K562 (cell line): Measurements from ENCODE around the gene TTC9C. TPM values are rescaled to one million over a fixed set of nuclear protein-coding genes. Genes with fewer than 3 reads are reported as not detected.

Source experiments
- ARID3B ChIP-seq: fragments of 250-450 bp; sonication (Bioruptor Pico); IDR thresholded peaks from 2 replicates; pipeline ENCODE4 v1.4.0; 2020; ENCODE audit warnings: borderline replicate concordance
- ATF2 ChIP-seq: sonication (generic); formaldehyde crosslinking; IDR thresholded peaks from 2 replicates; pipeline ENCODE4 v1.8.1; 2022; ENCODE audit warnings: missing genetic modification reagents
- E2F6 ChIP-seq, 2 experiments: IDR thresholded peaks; 2 replicates each; pipeline ENCODE4 v1.6.1; 2011; ENCODE audit warnings: borderline replicate concordance in 1 of 2, control low read depth in 1 of 2, low read depth in 1 of 2, low read length in 1 of 2, mild to moderate bottlenecking in 1 of 2, mixed read lengths in 1 of 2, moderate library complexity in 1 of 2; ENCODE audit not compliant: insufficient read depth in 1 of 2, insufficient read length in 1 of 2, poor library complexity in 1 of 2, severe bottlenecking in 1 of 2; ENCODE audit errors: extremely low read depth in 1 of 2
- EHMT2 ChIP-seq: fragments of 450-650 bp; IDR thresholded peaks from 2 replicates; pipeline ENCODE4 v1.6.1; 2018; ENCODE audit warnings: antibody characterized with exemption
- KDM5B ChIP-seq: fragments of 200-600 bp; sonication (generic); IDR thresholded peaks from 2 replicates; pipeline ENCODE4 v1.6.1; 2012; ENCODE audit warnings: low read depth, mild to moderate bottlenecking, moderate library complexity, low read length, control low read depth, inconsistent platforms; ENCODE audit not compliant: insufficient replicate concordance
- MCM2 ChIP-seq: fragments of 450-650 bp; IDR thresholded peaks from 2 replicates; pipeline ENCODE4 v1.6.1; 2017; ENCODE audit warnings: low read depth, mild to moderate bottlenecking
- NFE2L1 ChIP-seq: fragments of 450-650 bp; IDR thresholded peaks from 2 replicates; pipeline ENCODE4 v1.6.1; 2016; ENCODE audit warnings: missing genetic modification characterization, low read depth, mild to moderate bottlenecking, missing compliant biosample characterization, moderate library complexity, borderline replicate concordance
- SIX5 ChIP-seq, 2 experiments: IDR thresholded peaks; 2 replicates each; pipeline ENCODE4 v1.6.1; 2011; ENCODE audit warnings: low read length in 2 of 2, borderline replicate concordance in 1 of 2, low read depth in 1 of 2, mild to moderate bottlenecking in 1 of 2, moderate library complexity in 1 of 2; ENCODE audit not compliant: insufficient read depth in 1 of 2
- SUPT5H ChIP-seq: fragments of 450-650 bp; IDR thresholded peaks from 2 replicates; pipeline ENCODE4 v1.6.1; 2016
- U2AF1 ChIP-seq: fragments of 200-400 bp; formaldehyde crosslinking; optimal IDR thresholded peaks from 2 replicates; pipeline ENCODE3; 2017; ENCODE audit warnings: mild to moderate bottlenecking, low read depth, low read length, moderate library complexity
- ZBED1 ChIP-seq: IDR thresholded peaks from 2 replicates; pipeline ENCODE4 v1.6.1; 2014
- ZNF644 ChIP-seq: fragments of 200-800 bp; sonication (Bioruptor generic); IDR thresholded peaks from 2 replicates; pipeline ENCODE4 v1.6.1; 2016; ENCODE audit warnings: low read depth, missing genetic modification characterization, missing compliant biosample characterization
- polyA plus RNA-seq, 8 experiments: library from polyadenylated mRNA; depleted of rRNA in 4 of 8; stranded (reverse) in 5 of 8; unstranded in 3 of 8; fragments of >200 nt; fragmentation: Nextera tagmentation in 2 of 8; fragmentation: Illumina TruSeq in 1 of 8; extraction: Ambion mirVana in 2 of 8; extraction: Trizol in 1 of 8; gene quantifications; 2 replicates each; pipeline versions ENCODE4 v1.2.1 to v1.2.3, GENCODE V29; 2011 to 2014; ENCODE audit warnings: inconsistent platforms in 1 of 8, missing spikeins in 1 of 8
- total RNA-seq, 7 experiments: library from RNA; depleted of rRNA in 6 of 7; stranded (reverse); fragments of >200 nt in 6 of 7; fragmentation: Illumina TruSeq in 2 of 7; extraction: Trizol in 2 of 7; gene quantifications; 2 replicates each; pipeline versions ENCODE4 v1.2.1 to v1.2.3, GENCODE V29; 2011 to 2021; ENCODE audit warnings: low replicate concordance in 1 of 7
- TF ChIP-seq, protein P1 (sequence below): fragments of 450-650 bp; IDR thresholded peaks from 2 replicates; pipeline ENCODE4 v1.6.1; 2016; ENCODE audit warnings: borderline replicate concordance
- TF ChIP-seq, protein P2 (sequence below): fragments of 450-650 bp; IDR thresholded peaks from 2 replicates; pipeline ENCODE4 v1.7.0; 2016; ENCODE audit warnings: borderline replicate concordance
- TF ChIP-seq, protein P3 (sequence below): sonication (generic); formaldehyde crosslinking; IDR thresholded peaks from 2 replicates; pipeline ENCODE4 v1.8.1; 2023; ENCODE audit warnings: mild to moderate bottlenecking, missing genetic modification reagents

The TTC9C gene
- total and polyA plus RNA-seq, 9 of the 15 experiments (the other 6 are each of a cell fraction or from before 2014, with no cell fraction given), result 32.8 to 59.0 (median 37.1) TPM

GRCh38 chr11:62727165-62727871 is 968 bp upstream of the TTC9C start, which contains the start of gene HNRNPUL2 (continued):
- TF ChIP-seq, protein P1, sequence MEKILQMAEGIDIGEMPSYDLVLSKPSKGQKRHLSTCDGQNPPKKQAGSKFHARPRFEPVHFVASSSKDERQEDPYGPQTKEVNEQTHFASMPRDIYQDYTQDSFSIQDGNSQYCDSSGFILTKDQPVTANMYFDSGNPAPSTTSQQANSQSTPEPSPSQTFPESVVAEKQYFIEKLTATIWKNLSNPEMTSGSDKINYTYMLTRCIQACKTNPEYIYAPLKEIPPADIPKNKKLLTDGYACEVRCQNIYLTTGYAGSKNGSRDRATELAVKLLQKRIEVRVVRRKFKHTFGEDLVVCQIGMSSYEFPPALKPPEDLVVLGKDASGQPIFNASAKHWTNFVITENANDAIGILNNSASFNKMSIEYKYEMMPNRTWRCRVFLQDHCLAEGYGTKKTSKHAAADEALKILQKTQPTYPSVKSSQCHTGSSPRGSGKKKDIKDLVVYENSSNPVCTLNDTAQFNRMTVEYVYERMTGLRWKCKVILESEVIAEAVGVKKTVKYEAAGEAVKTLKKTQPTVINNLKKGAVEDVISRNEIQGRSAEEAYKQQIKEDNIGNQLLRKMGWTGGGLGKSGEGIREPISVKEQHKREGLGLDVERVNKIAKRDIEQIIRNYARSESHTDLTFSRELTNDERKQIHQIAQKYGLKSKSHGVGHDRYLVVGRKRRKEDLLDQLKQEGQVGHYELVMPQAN, result no peak; the same call in 1 of the 2 replicates
- TF ChIP-seq KDM5B (peak; percentile 92), ZNF644 (tag) (no peak), NFE2L1 (no peak), E2F6 (IDR thresholded peaks at IDR 0.05; ENCODE audit: borderline replicate concordance in 1 of 2, extremely low read depth in 1 of 2, insufficient read depth in 1 of 2, insufficient read length in 1 of 2, low read depth in 1 of 2, low read length in 1 of 2, poor library complexity in 1 of 2, severe bottlenecking in 1 of 2) (peak; percentile 99), ATF2 (CRISPR knock-in tag) (no peak), SIX5 (IDR thresholded peaks at IDR 0.05; ENCODE audit: borderline replicate concordance in 1 of 2, insufficient read depth in 1 of 2, low read depth in 1 of 2, low read length in 2 of 2) (no peak), EHMT2 (no peak), SUPT5H (peak; percentile 96), MCM2 (no peak), U2AF1 (no peak), ZBED1 (no peak), ARID3B (CRISPR knock-in tag) (0 out of 2 replicates have a peak, but pooled peaks have one; percentile 34)
- TF ChIP-seq, protein P2, sequence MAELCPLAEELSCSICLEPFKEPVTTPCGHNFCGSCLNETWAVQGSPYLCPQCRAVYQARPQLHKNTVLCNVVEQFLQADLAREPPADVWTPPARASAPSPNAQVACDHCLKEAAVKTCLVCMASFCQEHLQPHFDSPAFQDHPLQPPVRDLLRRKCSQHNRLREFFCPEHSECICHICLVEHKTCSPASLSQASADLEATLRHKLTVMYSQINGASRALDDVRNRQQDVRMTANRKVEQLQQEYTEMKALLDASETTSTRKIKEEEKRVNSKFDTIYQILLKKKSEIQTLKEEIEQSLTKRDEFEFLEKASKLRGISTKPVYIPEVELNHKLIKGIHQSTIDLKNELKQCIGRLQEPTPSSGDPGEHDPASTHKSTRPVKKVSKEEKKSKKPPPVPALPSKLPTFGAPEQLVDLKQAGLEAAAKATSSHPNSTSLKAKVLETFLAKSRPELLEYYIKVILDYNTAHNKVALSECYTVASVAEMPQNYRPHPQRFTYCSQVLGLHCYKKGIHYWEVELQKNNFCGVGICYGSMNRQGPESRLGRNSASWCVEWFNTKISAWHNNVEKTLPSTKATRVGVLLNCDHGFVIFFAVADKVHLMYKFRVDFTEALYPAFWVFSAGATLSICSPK, result no peak
- TF ChIP-seq, protein P3, sequence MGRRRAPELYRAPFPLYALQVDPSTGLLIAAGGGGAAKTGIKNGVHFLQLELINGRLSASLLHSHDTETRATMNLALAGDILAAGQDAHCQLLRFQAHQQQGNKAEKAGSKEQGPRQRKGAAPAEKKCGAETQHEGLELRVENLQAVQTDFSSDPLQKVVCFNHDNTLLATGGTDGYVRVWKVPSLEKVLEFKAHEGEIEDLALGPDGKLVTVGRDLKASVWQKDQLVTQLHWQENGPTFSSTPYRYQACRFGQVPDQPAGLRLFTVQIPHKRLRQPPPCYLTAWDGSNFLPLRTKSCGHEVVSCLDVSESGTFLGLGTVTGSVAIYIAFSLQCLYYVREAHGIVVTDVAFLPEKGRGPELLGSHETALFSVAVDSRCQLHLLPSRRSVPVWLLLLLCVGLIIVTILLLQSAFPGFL (CRISPR knock-in tag), result no peak
